NCI-H226 (cell line): ENCODE data around the gene FAM20A.
"Not testable (repeated sequence)": the region's sequence is repeated elsewhere in the genome, so short reads cannot be mapped to it uniquely, and the experiment has no call there.

Experiments used
- DNase-seq: peaks from one replicate; pipeline ENCODE4 v3.0.0-alpha.2; 2015

Gene FAM20A

GRCh38 chr17:68564415-68565111 is 36.6 kb downstream of the FAM20A start:
- no peak for DNase-seq

- DNase-seq: no peak
These were observed 38.4 kb downstream of the FAM20A start for GRCh38 chr17:68562736-68563135.

GRCh38 chr17:68560966-68561720 is 40.0 kb downstream of the FAM20A start:
- DNase-seq: no peak

DNA sequence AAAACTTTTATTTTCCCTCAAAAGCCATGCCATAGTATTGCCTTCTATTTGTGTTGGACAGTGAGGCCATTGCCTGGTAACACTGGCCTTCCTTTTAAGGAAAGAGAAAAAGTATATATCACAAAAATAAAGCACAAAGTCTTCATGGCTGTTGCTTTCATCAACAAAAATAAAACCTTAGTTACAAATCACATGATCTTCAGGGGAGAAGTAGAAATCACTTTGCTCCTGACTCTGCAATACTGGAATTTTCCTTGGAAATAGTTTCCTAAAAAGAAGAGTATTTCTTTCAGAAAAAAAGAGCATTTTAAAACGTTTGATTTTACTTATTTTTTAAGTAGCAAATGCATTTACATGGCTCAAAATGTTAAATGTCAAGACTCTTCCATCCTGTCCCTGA is 41.9 kb downstream of the FAM20A start:
- no peak for DNase-seq

DNA sequence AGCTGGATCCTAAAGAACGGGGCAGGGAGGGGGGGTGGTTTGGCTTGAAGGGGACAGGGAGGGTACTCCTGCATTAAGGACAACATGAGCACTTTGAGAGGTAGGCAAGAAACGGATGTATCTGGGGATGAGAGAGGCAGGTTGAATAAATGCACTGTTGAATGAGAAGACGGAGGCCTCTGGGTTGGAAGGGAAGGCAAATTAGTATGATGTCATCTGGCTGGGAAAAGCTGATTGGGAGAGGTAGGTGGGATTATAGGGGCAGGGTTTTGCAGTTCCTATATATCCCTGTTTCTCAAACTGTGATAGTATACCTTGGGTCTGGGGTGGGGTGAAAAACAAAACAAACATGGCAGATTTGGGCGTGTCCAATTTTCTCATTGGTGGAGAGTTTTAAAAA is 44.6 kb downstream of the FAM20A start:
- no peak for DNase-seq

DNA sequence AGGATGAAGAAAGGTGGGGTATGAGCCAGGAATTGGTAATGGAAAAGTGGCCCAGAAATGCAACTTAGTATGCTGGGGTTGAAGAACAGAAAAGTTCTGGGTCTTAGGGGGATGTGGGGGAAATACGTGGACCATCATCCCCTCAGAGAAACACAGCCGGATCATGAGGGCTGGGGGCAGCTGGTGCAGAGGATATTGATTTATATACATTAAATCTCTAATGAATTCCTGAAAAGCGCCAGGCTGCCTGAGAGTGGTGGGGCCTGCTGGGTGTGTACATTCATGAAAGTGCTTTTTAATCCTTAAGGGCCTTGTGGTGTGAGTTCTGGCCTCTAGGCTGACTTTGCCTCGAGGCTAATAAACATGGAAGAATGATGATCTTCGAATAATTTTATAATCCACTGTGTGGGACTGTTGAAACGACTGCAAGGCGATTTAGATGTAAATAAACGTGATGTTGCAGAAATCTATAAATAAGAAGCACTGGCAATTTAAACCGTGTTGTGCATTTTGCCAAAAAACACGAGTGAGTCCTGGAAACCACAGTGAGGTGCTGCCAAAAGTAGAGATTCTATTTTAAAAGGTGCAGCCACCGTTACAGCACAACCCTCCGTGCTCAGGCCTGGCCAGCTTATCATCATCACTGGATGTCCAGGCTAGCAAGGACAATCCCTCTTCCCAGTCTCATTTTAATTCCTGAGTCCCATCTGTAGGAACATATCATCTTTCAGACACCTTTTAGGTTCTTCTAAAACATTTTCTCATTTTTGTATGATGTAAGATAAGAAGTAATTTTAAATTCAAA is 56.9 kb downstream of the FAM20A start:
- no peak for DNase-seq

- no peak for DNase-seq
These were observed 58.3 kb downstream of the FAM20A start for GRCh38 chr17:68542698-68543463.

DNA sequence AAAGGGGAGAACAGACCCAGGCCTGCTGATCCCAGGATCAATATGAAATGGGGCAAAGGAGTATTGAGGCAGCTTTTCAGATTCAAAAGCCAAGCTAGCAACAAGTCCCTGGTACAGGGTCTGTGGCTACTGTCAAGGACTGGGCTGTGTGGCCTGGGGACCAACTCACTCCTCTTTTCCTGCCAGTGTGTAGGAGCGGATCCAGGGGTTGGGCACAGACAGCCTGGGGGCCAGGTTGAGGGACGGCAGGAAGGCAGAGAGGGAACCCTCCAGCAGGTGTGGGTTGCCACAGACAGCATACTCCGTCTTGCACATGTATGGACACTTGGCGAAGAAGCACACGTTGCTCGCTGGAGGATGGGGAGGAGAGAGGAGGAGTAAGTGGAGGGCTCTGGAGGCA is 59.4 kb downstream of the FAM20A start:
- no peak for DNase-seq

GRCh38 chr17:68540981-68541380 is 60.2 kb downstream of the FAM20A start:
- DNase-seq: no peak

- DNase-seq: peak; percentile 3
These were observed 61.4 kb downstream of the FAM20A start for GRCh38 chr17:68539548-68540467.

DNA sequence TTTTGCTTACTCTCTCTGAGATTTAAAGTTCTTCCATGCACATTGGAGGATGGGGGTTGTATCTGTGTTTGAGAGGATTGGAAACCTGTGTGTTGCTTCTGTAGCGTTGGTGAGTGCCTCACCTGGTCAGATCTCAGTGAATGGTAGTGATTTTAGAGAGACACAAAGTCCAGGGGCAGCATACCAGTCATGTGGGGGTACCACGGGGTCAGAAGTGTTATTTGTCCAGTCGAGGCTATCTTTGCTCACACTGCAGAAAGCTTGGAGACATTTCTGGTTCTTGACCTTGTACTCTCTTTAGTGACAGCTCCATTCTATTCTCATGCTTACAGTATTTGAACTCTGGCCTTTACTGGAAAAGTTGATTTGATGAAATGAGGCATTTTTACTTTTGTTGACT is 65.2 kb downstream of the FAM20A start:
- no peak for DNase-seq

DNA sequence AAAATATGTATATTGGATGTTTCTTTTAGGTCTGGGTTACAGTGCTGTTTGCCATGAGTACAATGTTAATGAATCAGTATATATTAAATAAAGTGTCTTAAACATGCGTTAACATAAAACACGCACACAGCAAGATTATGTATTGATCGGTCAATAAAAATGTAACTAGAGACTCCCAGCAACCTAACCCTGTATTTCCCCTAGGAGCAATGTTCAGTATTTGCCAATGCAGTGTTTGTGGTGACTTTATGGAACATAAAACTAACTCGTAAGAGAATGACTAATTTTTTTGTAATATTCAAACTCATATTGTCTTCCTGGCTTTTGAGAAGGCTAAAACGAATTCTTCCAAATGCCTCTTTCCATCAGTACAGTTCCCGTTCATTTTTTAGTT is 66.5 kb downstream of the FAM20A start:
- DNase-seq: no peak

- DNase-seq: no peak
These were observed 67.1 kb downstream of the FAM20A start for GRCh38 chr17:68533887-68534694.

DNA sequence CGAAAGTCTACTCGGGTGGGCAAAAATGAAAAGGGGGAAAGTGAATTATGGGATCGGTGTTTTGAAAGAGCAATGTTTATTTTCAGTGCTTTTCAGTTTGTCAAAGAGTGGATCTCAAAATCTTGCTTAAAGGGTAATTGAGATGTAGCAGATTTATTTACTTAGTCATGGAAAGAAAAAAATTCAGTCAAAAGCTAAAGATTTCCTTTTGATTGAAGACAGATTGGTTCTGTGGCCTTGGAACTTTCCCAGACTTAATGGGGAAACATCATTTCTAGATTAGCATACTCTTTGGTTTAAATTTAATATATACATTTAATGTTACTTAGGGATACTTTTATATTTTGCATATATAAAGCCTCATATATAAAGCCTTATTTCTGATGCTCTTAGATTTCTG is 68.3 kb downstream of the FAM20A start:
- no peak for DNase-seq

DNA sequence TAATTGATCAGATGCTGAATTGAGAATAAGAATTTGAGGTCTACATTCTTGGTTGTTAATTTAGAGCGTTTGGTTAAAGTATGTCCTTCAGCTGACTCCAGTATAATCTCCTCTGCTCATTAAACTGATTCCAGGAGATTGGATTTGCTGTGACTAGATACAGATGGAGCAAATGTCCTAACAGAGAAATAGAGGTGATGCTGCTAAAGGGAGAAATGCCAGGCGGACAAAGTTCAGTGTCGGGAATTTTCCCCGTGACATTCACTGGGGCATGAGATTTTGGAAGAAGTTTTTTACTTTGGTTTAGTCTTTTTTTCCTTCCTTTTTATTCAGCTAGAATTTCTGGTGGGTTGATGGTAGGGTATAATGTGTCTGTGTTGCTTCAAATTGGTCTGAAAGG is 69.9 kb downstream of the FAM20A start:
- no peak for DNase-seq

DNA sequence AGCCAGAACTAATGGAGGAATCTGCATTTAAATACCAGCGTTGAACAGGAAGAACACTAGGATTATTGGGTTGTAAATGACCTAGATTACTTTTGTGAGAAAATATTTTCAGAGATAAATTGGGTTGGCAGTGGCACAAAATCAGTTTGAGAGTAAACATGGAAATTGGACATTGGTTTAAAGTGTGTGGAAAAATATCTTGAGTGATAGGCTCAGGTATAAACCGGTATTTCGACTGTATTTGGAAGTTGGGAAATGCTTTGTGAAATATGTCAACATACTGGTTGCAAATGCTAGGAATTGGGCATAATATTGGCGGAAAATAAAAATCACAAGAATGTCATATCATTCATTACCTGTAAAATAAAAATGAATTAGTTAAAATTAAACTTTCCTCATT is 73.9 kb downstream of the FAM20A start:
- DNase-seq: no peak

GRCh38 chr17:68526548-68526947 is 74.6 kb downstream of the FAM20A start:
- no peak for DNase-seq

DNA sequence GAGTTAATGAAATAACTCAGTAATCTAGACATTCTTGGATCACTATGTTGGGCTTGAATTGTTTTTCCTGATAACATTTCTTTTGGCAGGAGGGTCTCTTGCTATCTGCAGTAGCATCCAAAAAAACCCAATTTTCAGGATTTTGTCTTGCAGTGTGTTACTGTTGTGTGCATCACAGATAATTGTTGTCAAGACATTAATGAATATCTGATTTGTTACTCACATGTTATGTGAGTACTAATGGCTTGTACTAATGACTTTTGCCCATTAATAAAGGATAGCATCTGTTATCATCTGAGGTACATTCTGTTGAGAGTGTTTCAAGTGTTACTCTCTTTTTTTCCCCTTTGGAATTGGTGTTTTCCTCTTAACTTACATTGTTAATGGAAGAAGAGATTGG is 78.9 kb downstream of the FAM20A start:
- no peak for DNase-seq

GRCh38 chr17:68519911-68520310 is 81.3 kb downstream of the FAM20A start:
- no peak for DNase-seq

DNA sequence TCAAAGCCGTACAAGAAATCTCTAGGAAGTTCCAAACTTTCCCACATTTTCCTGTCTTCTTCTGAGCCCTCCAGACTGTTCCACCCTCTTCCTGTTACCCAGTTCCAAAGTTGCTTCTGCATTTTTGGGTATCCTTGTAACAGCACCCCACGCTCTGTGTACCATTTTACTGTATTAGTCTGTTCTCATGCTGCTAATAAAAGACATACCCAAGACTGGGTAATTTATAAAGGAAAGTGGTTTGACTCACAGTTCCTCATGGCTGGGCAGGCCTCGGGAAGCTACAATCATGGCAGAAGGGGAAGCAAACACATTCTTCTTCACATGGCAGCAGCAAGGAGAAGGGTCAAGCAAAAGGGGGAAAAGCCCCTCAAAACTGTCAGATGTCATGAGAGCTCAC is 82.1 kb downstream of the FAM20A start:
- not testable (repeated sequence) for DNase-seq
